HG02571 (cell line): ENCODE results near the gene LHX6.

ENCODE experiments used
- ATAC-seq: cut with Tn5 transposase; IDR thresholded peaks from one replicate; pipeline ENCODE4 v1.9.1; 2021; ENCODE audit warnings: mild to moderate bottlenecking, moderate library complexity; ENCODE audit not compliant: unreplicated experiment

LHX6 gene

GRCh38 chr9:122192914-122193525, 35.7 kb downstream of the LHX6 start:
- ATAC-seq, result no peak

DNA sequence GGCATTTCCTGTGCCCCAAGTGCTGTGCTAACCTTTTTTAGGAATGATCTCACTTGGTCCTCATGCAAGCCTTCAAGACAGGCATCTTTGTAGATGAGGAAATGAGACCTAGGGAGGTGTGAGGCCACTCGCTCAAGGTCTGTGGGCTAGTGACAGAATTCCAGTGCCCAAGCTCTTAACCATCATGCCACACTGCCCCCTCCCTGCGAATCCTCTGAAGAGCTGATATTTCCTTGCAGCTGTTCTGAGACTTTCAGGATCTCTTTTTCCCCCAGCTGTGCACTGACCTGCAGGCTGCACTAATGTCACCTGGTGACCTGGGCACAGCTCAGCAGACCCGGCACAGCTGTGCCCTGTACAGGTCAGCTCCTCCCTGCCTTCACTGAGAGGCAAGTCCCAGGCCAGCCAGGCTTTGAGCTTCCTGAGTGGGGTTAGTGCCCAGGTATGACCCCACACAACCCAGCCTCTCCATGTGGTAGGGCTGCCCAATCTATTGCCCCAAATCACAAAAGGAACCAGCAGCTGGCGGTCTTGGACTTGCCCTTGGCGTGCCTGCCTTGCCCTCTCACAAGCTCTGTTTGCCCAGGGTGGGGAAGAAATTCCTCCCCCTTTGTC, 36.4 kb downstream of the LHX6 start:
- ATAC-seq, result no peak

DNA sequence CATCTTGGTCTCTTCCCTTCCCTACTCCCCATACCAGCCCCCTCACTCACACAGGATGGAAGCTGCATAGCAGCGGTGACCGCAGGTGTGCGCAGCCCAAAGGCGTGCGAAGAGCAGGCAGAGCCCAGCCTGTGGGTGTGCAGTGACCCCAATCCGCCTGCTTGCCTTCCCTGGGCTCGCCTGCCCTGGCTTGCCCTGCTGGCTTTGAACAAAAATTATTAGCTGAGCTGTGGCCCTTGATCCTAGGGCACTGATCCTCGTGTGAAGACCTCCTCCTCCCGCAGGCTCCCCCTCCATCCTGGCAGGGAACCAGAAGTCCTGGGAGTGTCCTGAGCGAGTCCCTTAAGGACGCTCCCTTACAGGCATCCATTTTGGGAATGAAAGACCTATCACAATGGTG, 37.2 kb downstream of the LHX6 start:
- no peak for ATAC-seq

DNA sequence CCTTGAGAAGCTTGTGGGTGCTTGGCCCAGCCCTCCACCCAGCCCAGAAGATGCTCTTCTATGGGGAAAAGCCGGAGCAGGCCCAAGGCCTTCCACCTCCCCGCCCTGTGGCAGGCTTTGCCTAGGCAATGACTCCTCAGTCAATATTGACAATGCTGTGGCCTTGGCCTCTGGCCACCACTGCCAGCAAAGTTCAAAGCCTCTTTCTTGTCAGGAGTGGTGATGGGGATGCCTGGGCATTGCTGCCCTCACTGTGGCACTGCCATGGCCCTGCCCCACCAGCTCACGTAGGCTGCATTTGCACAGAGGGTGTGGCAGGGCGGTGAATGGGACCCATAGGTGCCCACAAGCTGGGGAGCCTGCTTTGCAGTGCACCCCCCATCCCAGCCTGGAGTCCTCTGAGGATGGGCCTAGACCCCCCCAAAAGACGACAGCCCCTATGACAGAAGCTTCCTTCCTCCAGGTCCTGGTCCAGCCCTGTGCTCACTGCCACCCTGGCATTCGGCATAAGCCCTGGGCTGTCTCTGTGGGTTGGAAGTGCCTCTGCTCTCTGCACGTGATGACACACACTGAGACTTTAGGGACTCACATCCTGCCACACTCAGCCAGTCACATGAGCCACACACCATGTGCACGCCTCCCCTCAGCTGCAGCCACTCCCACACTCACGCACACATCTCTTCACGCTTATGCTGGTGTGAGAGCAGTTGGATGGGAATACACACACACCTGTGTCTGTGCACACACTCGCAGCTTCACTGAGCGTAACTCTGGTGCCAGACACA, 38.0 kb downstream of the LHX6 start:
- no peak for ATAC-seq

GRCh38 chr9:122188369-122188768, 40.4 kb downstream of the LHX6 start:
- no peak for ATAC-seq

DNA sequence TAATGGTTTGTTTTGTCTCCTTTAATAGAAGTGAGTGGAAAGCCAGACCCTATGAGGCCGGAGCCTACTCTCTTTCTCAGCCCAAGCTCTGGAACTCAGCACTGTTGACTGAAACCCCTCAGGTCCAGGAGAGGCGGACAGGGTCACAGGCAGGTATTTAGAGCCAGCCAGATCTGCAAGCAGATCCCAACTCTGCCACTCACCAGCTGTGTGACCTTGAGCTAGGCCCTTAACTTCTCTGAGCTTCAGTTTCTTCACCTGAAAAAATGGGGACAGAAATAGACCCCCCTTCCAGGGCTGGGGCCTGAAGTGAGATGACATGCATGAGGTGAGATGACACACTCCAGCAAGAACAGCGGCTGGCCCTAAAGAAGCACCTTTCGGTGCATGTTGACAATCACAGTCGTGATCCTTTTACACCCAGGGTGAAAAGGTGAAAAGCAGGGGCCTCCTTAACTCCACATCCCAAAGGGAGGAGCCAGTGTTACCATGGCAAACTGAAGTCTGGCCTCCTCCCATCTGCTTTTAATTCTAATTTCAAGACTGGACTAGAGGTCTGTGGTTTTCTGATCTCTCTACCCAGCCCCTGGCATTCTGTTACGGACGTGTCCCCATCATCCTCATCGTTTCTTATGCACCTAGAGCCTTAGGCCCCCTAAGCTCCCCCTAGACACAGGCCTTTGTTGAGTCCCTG, 41.8 kb downstream of the LHX6 start:
- no peak for ATAC-seq

GRCh38 chr9:122186301-122186700, 42.5 kb downstream of the LHX6 start:
- no peak for ATAC-seq

DNA sequence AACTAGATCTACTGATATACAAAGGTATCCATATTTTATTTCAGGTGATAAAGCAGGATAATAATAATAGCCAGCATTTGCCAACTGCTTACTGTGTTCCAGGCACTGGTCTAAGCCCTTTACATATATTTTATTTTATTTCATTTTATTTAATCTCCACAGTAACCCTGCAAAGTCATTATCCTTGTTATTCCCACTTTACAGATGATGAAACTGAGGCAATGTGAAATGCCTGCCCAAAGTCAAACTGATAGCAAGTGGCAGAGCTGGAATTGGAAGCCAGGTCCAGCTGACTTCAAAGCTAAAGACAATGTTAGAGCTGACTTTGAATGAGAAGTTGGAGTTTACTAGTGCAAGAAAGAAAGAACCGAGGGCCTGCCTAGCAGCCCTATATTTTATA, 44.2 kb downstream of the LHX6 start:
- no peak for ATAC-seq

DNA sequence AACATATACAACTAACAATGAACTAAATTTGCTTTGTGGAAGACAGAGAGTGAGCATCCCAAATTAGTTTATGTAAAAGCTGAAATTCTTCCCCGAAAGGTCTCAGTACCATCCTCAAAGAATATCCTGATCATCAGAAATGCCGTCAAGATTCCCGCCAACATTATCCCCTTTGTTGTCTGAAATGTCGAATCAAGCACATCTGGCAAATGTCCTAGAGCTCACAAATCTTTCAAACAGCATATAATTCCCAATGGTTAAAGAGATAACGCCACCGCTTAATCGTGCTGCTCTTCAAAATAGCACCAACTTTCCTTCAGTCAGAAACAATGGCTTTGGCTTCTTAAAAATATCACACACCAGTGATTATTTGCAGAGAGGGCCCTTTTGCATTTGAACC, 45.3 kb downstream of the LHX6 start:
- ATAC-seq, result no peak

GRCh38 chr9:122180633-122181032, 48.1 kb downstream of the LHX6 start:
- ATAC-seq, result no peak

DNA sequence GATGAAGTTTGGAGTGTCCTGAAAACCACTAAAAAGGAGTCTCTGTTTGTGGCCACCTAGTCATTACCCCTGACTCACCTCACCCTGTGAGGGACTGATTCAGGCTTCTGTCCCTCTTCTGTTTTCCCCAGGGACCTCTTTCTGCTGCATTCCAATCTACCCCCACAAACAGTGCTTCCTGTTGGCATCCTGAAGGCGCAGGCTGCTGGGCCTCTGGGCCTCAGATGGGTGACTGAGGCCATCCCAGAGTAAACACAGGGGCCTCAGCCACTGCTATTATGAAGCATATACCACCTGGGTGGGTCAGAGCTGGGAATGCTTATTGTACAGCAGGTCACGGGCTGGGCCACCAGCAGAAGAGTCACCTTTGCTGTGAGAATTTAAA, 49.1 kb downstream of the LHX6 start:
- ATAC-seq, result no peak

DNA sequence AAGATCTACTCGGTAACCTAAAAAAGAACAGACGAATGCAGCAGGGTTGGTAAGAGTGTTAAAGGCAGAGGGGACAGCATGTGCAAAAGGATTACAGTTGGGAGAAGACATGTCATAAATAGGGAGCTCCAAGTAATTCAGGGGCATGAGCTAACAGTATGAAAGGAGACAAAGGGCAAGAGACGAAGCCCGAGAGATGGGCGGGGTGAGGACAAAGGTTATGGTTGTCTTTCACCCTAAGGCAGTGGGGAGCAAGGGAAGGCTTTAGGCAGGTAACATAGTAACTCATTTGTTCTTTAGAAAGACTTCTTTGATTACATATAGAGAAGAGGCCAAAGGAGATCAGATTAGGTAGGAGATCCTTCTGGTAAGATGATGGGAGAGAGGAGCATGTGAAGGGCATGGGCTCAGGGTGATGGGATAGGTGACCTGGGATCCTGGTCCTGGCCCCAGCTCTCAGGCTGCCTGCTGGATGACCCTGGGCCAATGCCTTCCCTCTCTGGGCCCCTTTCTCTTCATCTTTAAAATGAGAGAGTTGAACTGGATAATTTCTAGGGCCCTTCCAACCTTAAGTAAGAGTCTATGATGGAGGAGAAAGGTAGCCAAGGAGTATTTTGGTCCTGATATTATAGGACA, 49.6 kb downstream of the LHX6 start:
- ATAC-seq, result no peak

- no peak for ATAC-seq
These were observed 51.8 kb downstream of the LHX6 start for GRCh38 chr9:122176916-122177315.

DNA sequence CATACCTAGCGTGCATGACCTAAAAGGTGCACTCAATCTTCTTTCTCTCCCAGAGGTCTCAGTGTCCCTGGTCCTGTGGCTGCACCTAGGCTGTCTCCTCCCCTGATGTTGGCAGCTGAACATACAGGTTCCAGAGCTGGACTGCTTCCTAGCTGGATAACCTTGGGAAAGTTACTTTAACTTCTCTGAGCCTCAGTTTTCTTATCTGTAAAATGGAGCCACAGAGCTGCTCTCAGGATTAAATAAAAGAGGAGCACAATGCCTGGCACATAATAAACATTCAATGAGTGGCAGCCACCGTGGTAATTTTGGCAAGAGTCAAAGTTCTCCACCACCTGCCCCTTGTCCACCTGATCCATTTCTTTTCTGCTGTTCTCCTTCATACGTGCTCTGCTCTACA, 55.1 kb downstream of the LHX6 start:
- ATAC-seq, result no peak

DNA sequence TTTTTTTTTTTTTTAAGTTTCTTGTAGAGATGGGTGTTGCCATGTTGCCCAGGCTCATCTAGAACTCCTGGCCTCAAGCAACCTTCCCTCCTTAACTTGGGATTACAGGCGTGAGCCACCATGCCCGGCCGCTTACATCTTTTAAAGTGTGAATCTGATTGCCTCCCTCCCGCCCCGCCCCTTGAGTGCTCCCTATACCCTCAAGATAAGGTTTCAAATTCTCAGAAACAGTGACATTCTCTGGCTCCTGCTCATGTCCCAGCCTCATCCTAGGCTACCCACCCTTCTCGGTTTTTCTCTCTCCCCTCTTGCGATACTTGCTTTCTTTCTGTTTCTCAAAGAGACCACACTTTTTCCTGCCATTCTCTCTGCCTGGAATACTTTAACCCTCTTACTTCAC, 56.6 kb downstream of the LHX6 start:
- ATAC-seq, result no peak

GRCh38 chr9:122168356-122168755, 60.4 kb downstream of the LHX6 start:
- ATAC-seq, result no peak

DNA sequence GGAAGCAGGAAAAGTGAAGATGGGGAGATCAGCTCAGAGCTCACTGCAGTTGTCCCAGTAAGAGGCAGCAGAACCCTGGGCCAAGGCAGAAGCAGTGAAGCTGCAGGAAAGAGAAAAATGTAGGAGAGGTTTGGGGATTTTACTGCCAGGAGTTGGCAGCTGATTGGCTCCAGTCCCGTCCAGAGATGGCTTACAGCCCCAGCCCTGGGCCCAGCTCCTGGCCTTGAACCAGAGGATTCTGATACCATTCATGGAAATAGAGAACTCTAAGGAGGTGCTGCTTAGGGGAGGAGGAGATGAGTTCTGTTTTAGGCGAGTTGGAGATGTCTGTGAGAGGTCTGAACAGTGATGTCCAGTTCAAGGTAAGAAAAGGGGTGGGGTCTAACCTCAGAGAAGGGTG, 64.5 kb downstream of the LHX6 start:
- no peak for ATAC-seq

GRCh38 chr9:122162415-122162814, 66.3 kb downstream of the LHX6 start:
- no peak for ATAC-seq

DNA sequence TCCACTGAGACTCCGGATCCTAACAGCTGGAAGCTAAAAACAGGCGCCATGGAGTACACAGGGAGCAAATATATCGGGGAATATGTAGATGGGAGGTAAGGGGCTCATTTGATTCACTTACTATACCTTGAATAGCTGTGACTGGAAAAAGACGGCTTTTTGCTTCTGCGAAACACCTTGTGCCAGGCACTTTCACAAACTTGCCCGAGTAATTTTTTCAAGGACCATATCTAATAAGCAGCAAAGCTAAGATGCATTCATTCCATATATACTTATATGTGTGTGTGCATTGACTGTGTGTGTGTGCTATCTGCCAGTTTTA, 68.9 kb downstream of the LHX6 start:
- ATAC-seq, result no peak

DNA sequence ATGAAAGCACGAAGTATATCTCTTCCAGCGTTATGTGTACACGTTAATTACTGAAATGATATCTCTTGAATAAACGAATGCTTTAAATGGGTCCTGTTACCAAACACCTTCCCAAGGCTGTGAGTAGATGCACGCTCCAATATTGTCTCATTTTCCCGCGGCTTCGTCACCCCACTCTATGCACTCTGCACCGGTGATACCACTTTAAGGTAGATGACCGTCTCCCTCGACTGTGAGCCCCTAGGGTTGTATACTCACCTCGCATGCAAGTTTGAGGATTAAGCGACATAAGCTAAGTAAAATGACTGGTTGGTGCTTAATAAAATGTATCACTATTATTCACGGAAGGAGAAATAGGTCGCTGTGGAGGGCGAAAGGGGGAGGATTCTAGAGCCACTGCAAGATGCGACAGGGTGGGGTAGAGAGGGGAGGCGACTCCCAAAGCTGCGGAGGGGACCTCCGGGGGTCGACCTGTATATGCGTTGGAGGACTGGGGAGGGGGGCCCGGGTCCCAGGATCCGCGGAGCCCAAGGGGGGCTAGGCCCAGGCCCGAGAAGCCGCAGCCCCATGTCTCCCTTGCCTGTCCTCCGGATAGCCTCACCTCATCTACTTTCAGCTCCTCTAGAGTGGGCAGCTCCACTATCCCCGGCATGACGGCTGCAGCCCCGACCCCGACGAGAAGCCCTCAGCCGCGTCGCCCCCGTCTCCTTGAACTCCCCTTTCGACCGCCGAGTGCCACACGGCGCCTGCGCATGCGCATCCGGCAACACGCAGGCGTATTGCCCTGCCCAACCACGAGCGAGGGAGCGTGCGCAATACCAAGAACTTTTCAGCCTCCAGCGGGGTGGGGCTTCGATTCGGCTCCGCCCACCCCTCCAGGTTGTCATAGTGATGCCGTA, 69.5 kb downstream of the LHX6 start, which contains the start of the genes MORN5 and NDUFA8:
TSS of gene MORN5 (plus strand) at position 883 of the 899 bp plus-strand sequence. CDS start 65 bp downstream, outside the sequence.
TSS of gene NDUFA8 (minus strand) at position 754 of the 899 bp plus-strand sequence. CDS start at position 652, 102 bp downstream.
- peak; percentile 91 for ATAC-seq
